HG03139 (cell line): ENCODE measurements around the gene C1orf74.

Experiments used
- ATAC-seq: cut with Tn5 transposase; IDR thresholded peaks from one replicate; pipeline ENCODE4 v1.9.1; 2021; ENCODE audit not compliant: unreplicated experiment

C1orf74 gene

GRCh38 chr1:209747580-209748262 lies 36.6 kb downstream of the C1orf74 start:
- ATAC-seq: peak; percentile 74

GRCh38 chr1:209746451-209747165 lies 37.8 kb downstream of the C1orf74 start:
- no peak for ATAC-seq

GRCh38 chr1:209743145-209743482 lies 41.2 kb downstream of the C1orf74 start:
- ATAC-seq: no peak

DNA sequence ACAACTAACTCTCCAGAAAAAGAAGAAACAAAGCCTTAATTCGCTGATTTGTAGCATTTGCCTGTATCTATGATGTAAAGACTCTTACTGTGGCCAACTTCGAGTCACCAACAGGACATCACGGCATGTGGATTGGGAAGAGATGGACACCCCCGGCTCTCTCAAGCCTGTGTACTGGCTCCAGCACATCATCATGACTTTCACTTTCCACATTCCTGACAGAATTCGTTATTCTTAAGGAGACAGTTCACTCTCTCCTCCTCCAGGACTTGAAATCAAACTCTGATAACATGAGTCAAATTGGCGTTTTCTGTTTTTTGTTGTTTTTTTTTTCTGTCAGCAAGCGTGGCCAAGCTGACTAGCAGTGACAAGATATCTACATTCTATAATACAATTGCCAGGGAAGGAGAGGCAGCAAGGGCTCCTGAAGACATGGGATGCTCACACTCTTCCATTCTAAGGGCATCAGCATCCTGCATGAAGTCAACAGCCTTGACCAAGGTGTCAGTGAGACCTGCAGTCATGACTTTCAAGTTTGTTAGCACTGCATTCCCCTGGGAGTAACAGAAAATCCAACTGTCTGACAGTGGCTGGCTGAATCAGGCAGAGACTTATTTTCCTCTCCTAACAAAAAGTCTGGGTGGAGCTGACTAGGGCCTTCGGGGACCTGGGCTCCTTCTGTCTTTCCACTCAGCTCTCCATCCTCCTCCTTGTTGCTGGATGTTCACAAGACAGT lies 41.8 kb downstream of the C1orf74 start:
- no peak for ATAC-seq

DNA sequence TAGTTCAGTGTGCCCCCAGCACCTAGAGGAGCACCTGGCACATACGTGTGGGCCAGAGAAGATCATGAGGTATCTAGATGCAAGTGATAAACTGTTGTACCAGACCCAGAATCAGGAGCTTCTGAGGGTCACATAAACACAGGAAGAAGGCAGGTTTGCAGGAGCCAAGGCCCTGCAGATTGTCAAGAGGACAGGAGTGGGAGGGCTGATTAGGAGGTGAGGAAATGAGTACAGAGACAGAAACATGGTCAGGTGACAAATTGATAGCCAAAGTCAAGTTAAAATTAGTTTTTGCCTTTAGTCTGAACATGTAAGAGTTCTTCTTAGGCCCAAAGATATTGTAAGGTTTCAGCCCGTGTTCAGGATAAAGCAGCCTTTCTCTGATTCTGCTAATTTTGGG lies 42.5 kb downstream of the C1orf74 start:
- no peak for ATAC-seq

- ATAC-seq: no peak
Observed at GRCh38 chr1:209741193-209741592, 43.2 kb downstream of the C1orf74 start.

DNA sequence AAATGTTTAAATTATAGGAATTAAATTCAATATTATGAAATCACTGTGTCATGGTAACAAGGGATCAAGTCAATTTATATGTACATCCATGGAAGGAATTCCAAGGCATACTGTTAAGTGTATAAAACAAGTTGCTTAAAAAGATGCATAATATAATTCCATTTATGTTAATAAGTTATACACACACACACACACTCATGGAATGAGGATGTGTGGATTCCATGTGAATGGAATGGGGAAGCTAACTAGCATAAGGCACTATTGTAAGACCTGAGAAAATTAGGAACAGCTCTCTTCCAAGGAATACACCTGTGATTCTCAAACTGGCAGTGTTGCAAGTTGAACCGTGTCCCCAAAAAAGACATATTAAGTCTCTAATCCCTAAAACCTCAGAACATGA lies 46.1 kb downstream of the C1orf74 start:
- ATAC-seq: no peak

GRCh38 chr1:209737118-209737505 lies 47.2 kb downstream of the C1orf74 start:
- no peak for ATAC-seq

DNA sequence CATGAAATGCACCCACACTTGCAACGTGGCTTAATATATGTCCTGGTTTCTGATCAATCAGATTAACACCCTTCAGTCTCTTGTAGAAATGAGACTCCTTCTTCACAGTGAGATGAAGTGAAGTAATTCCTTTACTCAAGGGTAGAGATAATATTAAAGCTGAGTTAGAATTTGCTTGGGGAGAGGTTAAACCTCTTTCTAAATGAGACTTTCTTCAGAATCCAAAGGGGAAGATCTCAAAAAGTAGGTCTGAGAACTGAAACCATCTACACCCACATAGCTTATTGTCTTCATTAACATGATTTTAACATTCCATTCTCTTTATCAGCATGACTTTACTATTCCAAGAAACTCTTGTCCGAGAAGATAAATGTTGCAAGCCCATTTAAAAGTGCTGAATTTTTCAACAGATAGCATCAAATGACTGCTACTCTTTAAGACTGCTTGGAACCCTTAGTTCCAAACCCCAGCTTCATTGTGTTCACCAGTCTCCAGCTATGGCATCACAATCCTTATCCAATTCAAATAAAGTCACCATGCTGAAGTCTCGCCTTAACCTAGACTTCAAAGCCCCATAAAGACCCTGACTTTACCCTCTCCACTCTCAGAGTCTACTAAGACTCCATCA lies 47.8 kb downstream of the C1orf74 start:
- no peak for ATAC-seq

- ATAC-seq: no peak
Observed at GRCh38 chr1:209733409-209734192, 50.8 kb downstream of the C1orf74 start.

DNA sequence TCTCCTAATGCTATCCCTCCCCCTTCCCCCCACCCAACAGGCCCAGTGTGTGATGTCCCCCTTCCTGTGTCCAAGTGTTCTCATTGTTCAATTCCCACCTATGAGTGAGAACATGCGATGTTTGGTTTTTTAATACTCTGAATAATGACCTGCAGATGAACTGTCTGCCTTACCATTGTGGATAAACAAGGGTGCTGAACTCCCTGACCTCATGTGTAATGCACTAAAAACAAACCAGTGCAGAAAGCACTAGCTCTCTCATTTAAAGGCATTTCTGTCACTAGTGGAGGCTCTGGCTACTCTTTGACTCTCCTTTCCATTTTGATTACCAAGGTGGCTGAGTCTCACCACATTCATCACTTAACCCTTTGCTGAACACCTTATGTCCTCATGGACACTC lies 51.6 kb downstream of the C1orf74 start:
- ATAC-seq: no peak

DNA sequence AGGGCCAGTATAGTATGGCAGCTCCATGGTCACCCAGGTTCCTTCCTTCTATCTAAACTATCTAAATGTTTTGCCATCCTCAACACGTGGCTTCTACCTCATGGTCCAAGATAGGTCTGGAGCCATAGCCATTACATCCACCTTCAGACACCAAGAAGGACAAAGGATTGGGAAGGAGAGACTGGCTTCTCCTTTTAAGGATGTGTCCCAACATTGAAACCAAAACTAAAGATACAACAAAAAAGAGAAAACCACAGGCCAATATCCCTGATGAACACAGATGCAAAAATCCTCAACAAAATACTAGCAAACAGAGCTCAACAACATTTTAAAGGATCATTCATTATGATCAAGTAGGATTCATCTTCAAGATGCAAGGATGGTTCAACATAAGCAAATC lies 54.9 kb downstream of the C1orf74 start:
- ATAC-seq: no peak
